GM19463 (cell line): ENCODE measurements around the gene HDAC4.

ENCODE experiments used
- ATAC-seq: cut with Tn5 transposase; IDR thresholded peaks from one replicate; pipeline ENCODE4 v1.9.1; 2021; ENCODE audit warnings: mild to moderate bottlenecking, moderate library complexity; ENCODE audit not compliant: unreplicated experiment

HDAC4 gene

GRCh38 chr2:239012936-239013677, 387.7 kb downstream of the HDAC4 start:
- no peak for ATAC-seq

- no peak for ATAC-seq
These were observed 388.6 kb downstream of the HDAC4 start for GRCh38 chr2:239012228-239012627.

GRCh38 chr2:239009589-239009961, 391.2 kb downstream of the HDAC4 start:
- no peak for ATAC-seq

GRCh38 chr2:239008677-239009588, 391.9 kb downstream of the HDAC4 start:
- ATAC-seq = no peak

GRCh38 chr2:239008004-239008403, 392.8 kb downstream of the HDAC4 start:
- ATAC-seq = no peak

GRCh38 chr2:239006622-239007285, 394.1 kb downstream of the HDAC4 start:
- ATAC-seq = no peak

- no peak for ATAC-seq
These were observed 395.2 kb downstream of the HDAC4 start for GRCh38 chr2:239005586-239005985.

GRCh38 chr2:239004274-239005015, 396.4 kb downstream of the HDAC4 start:
- ATAC-seq = no peak

- no peak for ATAC-seq
These were observed 397.1 kb downstream of the HDAC4 start for GRCh38 chr2:239003624-239004273.

- ATAC-seq = no peak
These were observed 397.7 kb downstream of the HDAC4 start for GRCh38 chr2:239002954-239003623.

- ATAC-seq = no peak
These were observed 398.2 kb downstream of the HDAC4 start for GRCh38 chr2:239002591-239002953.

- ATAC-seq = no peak
These were observed 399.0 kb downstream of the HDAC4 start for GRCh38 chr2:239001794-239002193.

- no peak for ATAC-seq
These were observed 400.2 kb downstream of the HDAC4 start for GRCh38 chr2:239000500-239001073.

- no peak for ATAC-seq
These were observed 400.7 kb downstream of the HDAC4 start for GRCh38 chr2:239000089-239000488.

- no peak for ATAC-seq
These were observed 401.5 kb downstream of the HDAC4 start for GRCh38 chr2:238999291-238999741.

- ATAC-seq = no peak
These were observed 402.0 kb downstream of the HDAC4 start for GRCh38 chr2:238998801-238999200.
